ENCODE data around the gene OTOP2.

OTOP2 gene

DNA sequence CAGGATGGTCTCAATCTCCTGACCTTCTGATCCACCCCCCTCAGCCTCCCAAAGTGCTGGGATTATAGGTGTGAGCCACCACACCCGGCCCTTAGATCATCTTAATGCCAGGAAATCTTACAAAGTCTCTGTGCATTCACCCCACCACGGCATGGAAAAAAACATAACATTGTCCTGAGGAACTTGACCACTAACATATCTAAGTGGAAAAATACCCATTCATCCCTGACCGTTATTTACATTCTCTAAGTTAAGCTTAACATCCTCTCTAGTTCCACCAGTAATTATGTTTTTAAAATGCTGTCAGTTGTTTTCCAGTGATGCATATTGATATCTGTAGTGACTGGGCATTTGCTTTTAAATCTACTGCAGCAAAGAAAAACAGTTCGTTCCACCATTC lies 51.9 kb downstream of the OTOP2 start:
- Histone ChIP-seq H3K36me3 (ENCODE audit: low read length) (no peaks in the 10 kb centered on the region), H4K20me1 (ENCODE audit: low read depth, low read length) (no peaks in the 10 kb centered on the region), H2AFZ (ENCODE audit: low read depth, low read length, severe bottlenecking) (no peak overlapping the region), H3K9me3 (ENCODE audit: insufficient read depth, low read length) (no peaks in the 10 kb centered on the region), H3K4me2 (ENCODE audit: low read depth, low read length, poor library complexity, severe bottlenecking) (no peak overlapping the region), H3F3A (ENCODE audit: insufficient read depth) (no peaks in the 10 kb centered on the region), H3K79me2 (ENCODE audit: insufficient read depth, low read length) (no peaks in the 10 kb centered on the region), H3K27me3 (ENCODE audit: low read length) (no peaks in the 10 kb centered on the region), H3K9me2 (replicated peaks; ENCODE audit: insufficient read depth, low read length) (no peaks in the 10 kb centered on the region), H3K9ac (ENCODE audit: low read length) (no peak overlapping the region), H3K4me3 (ENCODE audit: insufficient read depth, low read length, poor library complexity, severe bottlenecking) (no peak overlapping the region), H3K27ac (ENCODE audit: low read depth, low read length) (no peak overlapping the region)
- TF ChIP-seq, protein P1, sequence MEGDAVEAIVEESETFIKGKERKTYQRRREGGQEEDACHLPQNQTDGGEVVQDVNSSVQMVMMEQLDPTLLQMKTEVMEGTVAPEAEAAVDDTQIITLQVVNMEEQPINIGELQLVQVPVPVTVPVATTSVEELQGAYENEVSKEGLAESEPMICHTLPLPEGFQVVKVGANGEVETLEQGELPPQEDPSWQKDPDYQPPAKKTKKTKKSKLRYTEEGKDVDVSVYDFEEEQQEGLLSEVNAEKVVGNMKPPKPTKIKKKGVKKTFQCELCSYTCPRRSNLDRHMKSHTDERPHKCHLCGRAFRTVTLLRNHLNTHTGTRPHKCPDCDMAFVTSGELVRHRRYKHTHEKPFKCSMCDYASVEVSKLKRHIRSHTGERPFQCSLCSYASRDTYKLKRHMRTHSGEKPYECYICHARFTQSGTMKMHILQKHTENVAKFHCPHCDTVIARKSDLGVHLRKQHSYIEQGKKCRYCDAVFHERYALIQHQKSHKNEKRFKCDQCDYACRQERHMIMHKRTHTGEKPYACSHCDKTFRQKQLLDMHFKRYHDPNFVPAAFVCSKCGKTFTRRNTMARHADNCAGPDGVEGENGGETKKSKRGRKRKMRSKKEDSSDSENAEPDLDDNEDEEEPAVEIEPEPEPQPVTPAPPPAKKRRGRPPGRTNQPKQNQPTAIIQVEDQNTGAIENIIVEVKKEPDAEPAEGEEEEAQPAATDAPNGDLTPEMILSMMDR (IDR thresholded peaks at IDR 0.05; ENCODE audit: insufficient read depth, low read length, poor library complexity, severe bottlenecking) = no peak
- TF ChIP-seq EZH2phosphoT487 (conservative IDR thresholded peaks at IDR 0.05; ENCODE audit: low read length) = no peak

DNA sequence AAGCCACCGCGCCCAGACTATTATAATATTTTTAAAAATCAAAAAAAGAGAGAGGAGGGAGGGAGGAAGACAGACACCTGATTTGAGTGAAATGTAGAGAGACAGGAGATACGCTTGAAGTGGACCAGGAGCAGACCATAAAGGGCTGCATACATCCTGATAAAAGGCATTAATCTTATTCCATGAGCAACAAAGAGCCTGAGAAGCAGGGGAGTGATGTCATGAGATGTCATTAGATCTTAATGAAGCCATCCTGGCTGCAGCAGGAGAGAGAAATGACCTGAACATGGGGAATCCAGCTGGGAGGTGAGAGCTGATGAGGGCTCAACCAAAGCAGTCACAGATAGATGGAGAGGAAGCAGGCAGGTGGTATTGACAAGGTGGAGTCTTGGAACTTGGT lies 53.7 kb downstream of the OTOP2 start:
- no peaks in the 10 kb centered on the region for H3K9me3 ChIP-seq (ENCODE audit: insufficient read depth, low read length)
- no peaks in the 10 kb centered on the region for H3K9me2 ChIP-seq (replicated peaks; ENCODE audit: insufficient read depth, low read length)
- no peaks in the 10 kb centered on the region for H3K79me2 ChIP-seq (ENCODE audit: insufficient read depth, low read length)
- H4K20me1 ChIP-seq (ENCODE audit: low read depth, low read length) = no peaks in the 10 kb centered on the region
- no peak overlapping the region for H3K4me3 ChIP-seq (ENCODE audit: insufficient read depth, low read length, poor library complexity, severe bottlenecking)
- H3F3A ChIP-seq (ENCODE audit: insufficient read depth) = no peaks in the 10 kb centered on the region
- H3K27ac ChIP-seq (ENCODE audit: low read depth, low read length) = no peak overlapping the region
- H3K27me3 ChIP-seq (ENCODE audit: low read length) = no peaks in the 10 kb centered on the region
- no peaks in the 10 kb centered on the region for H3K36me3 ChIP-seq (ENCODE audit: low read length)
- no peak overlapping the region for H3K4me2 ChIP-seq (ENCODE audit: low read depth, low read length, poor library complexity, severe bottlenecking)
- no peak overlapping the region for H2AFZ ChIP-seq (ENCODE audit: low read depth, low read length, severe bottlenecking)
- TF ChIP-seq, protein P1 (IDR thresholded peaks at IDR 0.05; ENCODE audit: insufficient read depth, low read length, poor library complexity, severe bottlenecking) = no peak
- no peak for TF ChIP-seq EZH2phosphoT487 (conservative IDR thresholded peaks at IDR 0.05; ENCODE audit: low read length)
- H3K9ac ChIP-seq (ENCODE audit: low read length) = no peak overlapping the region

- H3K79me2 ChIP-seq (ENCODE audit: insufficient read depth, low read length) = no peaks in the 10 kb centered on the region
- no peak for TF ChIP-seq EZH2phosphoT487 (conservative IDR thresholded peaks at IDR 0.05; ENCODE audit: low read length)
- H3K27ac ChIP-seq (ENCODE audit: low read depth, low read length) = no peak overlapping the region
- H3K27me3 ChIP-seq (ENCODE audit: low read length) = no peaks in the 10 kb centered on the region
- H2AFZ ChIP-seq (ENCODE audit: low read depth, low read length, severe bottlenecking) = no peak overlapping the region
- H3K9ac ChIP-seq (ENCODE audit: low read length) = no peak overlapping the region
- H3K4me2 ChIP-seq (ENCODE audit: low read depth, low read length, poor library complexity, severe bottlenecking) = no peak overlapping the region
- no peak overlapping the region for H3K4me3 ChIP-seq (ENCODE audit: insufficient read depth, low read length, poor library complexity, severe bottlenecking)
- H3K9me2 ChIP-seq (replicated peaks; ENCODE audit: insufficient read depth, low read length) = no peaks in the 10 kb centered on the region
- no peaks in the 10 kb centered on the region for H3K36me3 ChIP-seq (ENCODE audit: low read length)
- no peaks in the 10 kb centered on the region for H3F3A ChIP-seq (ENCODE audit: insufficient read depth)
- H3K9me3 ChIP-seq (ENCODE audit: insufficient read depth, low read length) = no peaks in the 10 kb centered on the region
- no peaks in the 10 kb centered on the region for H4K20me1 ChIP-seq (ENCODE audit: low read depth, low read length)
Observed at GRCh38 chr17:74978240-74978639, 54.2 kb downstream of the OTOP2 start.

DNA sequence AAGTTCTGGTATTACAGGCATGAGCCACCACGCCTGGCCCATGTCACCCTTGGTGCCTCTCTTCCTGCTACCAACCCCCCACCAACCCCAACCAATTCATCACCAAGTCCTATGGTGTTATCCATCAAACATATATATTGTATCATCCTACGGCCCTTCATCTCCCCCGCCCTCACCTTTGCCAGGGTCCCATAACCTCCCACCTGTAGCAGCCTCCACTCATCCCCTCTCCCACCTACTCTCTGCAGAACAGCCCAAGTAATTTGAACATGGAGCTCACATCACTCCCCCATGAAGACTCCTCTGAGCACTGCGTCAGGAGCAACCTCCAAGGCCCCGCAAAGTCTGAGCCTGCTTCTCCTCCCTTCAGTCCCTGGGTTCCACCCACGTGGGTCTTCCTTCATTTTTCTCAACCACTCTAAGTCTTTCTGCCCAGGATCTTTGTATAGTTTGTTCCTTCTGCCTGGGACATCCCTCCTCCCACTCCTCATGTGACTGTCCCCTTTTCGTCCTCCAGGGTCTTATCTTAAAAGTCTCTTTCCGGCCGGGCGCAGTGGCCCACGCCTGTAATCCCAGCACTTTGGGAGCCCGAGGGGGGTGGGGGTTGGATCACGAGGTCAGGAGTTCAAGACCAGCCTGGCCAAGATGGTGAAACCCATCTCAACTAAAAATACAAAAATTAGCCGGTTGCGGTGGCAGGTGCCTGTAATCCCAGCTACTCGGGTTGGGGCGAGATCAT lies 55.5 kb downstream of the OTOP2 start:
- no peak overlapping the region for H3K27ac ChIP-seq (ENCODE audit: low read depth, low read length)
- H3K4me2 ChIP-seq (ENCODE audit: low read depth, low read length, poor library complexity, severe bottlenecking) = no peak overlapping the region
- no peaks in the 10 kb centered on the region for H4K20me1 ChIP-seq (ENCODE audit: low read depth, low read length)
- no peaks in the 10 kb centered on the region for H3K9me2 ChIP-seq (replicated peaks; ENCODE audit: insufficient read depth, low read length)
- no peak overlapping the region for H3K9ac ChIP-seq (ENCODE audit: low read length)
- no peaks in the 10 kb centered on the region for H3K27me3 ChIP-seq (ENCODE audit: low read length)
- H3K36me3 ChIP-seq (ENCODE audit: low read length) = no peaks in the 10 kb centered on the region
- H3K79me2 ChIP-seq (ENCODE audit: insufficient read depth, low read length) = no peaks in the 10 kb centered on the region
- TF ChIP-seq EZH2phosphoT487 (conservative IDR thresholded peaks at IDR 0.05; ENCODE audit: low read length) = no peak
- TF ChIP-seq, protein P1 (IDR thresholded peaks at IDR 0.05; ENCODE audit: insufficient read depth, low read length, poor library complexity, severe bottlenecking) = no peak
- no peaks in the 10 kb centered on the region for H3F3A ChIP-seq (ENCODE audit: insufficient read depth)
- no peak overlapping the region for H3K4me3 ChIP-seq (ENCODE audit: insufficient read depth, low read length, poor library complexity, severe bottlenecking)
- H3K9me3 ChIP-seq (ENCODE audit: insufficient read depth, low read length) = no peaks in the 10 kb centered on the region
- H2AFZ ChIP-seq (ENCODE audit: low read depth, low read length, severe bottlenecking) = no peak overlapping the region

Data from SU-DHL-6 (cell line).